ENCODE data around the gene STRADA. TPM values are rescaled to one million over a fixed set of nuclear protein-coding genes. Genes with fewer than 3 reads are reported as not detected.

Gene STRADA
- total RNA-seq, 1 experiment from 2014 or later: 56.3 TPM

GRCh38 chr17:63703556-63704258, 37.9 kb downstream of the STRADA start:
- Histone ChIP-seq H3K27me3 (replicated peaks; ENCODE audit: insufficient read depth, low read depth, low read length, poor library complexity) (no peaks in the 10 kb centered on the region), H3K4me1 (ENCODE audit: insufficient read depth, low read length, poor library complexity, severe bottlenecking) (peaks cover 24% of the 10 kb centered on the region), H3K36me3 (ENCODE audit: insufficient read depth, low read length, poor library complexity, severe bottlenecking) (peaks cover 8% of the 10 kb centered on the region), H3K4me3 (ENCODE audit: low read depth, low read length, poor library complexity, severe bottlenecking) (no peak overlapping the region), H3K9me3 (ENCODE audit: low read depth, low read length, poor library complexity, severe bottlenecking) (no peaks in the 10 kb centered on the region), H3K27ac (ENCODE audit: low read depth, low read length, poor library complexity, severe bottlenecking) (peak overlapping the region; percentile 2)
- intact Hi-C loops (cut with micrococcal nuclease; ENCODE audit: unreplicated experiment): no loop called here
- ChIA-PET POLR2A (ENCODE audit: low non-redundant PET) (no interaction called here), CTCF (interaction anchor here (0.5 kb wide), 1 partner anchor 364 kb away, joined by 3 read pairs; no protein-coding TSS in a partner anchor)
- BruUV-seq (replicated peaks): no TSS peak
- TF ChIP-seq EZH2 (IDR thresholded peaks at IDR 0.05; ENCODE audit: borderline replicate concordance, low read depth, low read length, poor library complexity, severe bottlenecking) (no peak), CTCF (conservative IDR thresholded peaks at IDR 0.05; ENCODE audit: low read depth, low read length) (no peak)
- DNase-seq (ENCODE audit: low spot score): no peak

GRCh38 chr17:63703029-63703428, 38.6 kb downstream of the STRADA start:
- H3K36me3 ChIP-seq (ENCODE audit: insufficient read depth, low read length, poor library complexity, severe bottlenecking): peaks cover 8% of the 10 kb centered on the region
- BruUV-seq (replicated peaks): no TSS peak
- CTCF ChIA-PET: no interaction called here

GRCh38 chr17:63702721-63703015, 38.9 kb downstream of the STRADA start:
- peaks cover 33% of the 10 kb centered on the region for H3K4me1 ChIP-seq (ENCODE audit: insufficient read depth, low read length, poor library complexity, severe bottlenecking)
- H3K27me3 ChIP-seq (replicated peaks; ENCODE audit: insufficient read depth, low read depth, low read length, poor library complexity): no peaks in the 10 kb centered on the region
- ChIA-PET CTCF (no interaction called here), POLR2A (ENCODE audit: low non-redundant PET) (interaction anchor here (0.6 kb wide), 2 partner anchors 11 to 36 kb away, joined by 3 read pairs; no protein-coding TSS in a partner anchor)
- no peak overlapping the region for H3K27ac ChIP-seq (ENCODE audit: low read depth, low read length, poor library complexity, severe bottlenecking)
- peaks cover 8% of the 10 kb centered on the region for H3K36me3 ChIP-seq (ENCODE audit: insufficient read depth, low read length, poor library complexity, severe bottlenecking)
- no peak overlapping the region for H3K4me3 ChIP-seq (ENCODE audit: low read depth, low read length, poor library complexity, severe bottlenecking)
- H3K9me3 ChIP-seq (ENCODE audit: low read depth, low read length, poor library complexity, severe bottlenecking): no peaks in the 10 kb centered on the region
- no peak for TF ChIP-seq CTCF (conservative IDR thresholded peaks at IDR 0.05; ENCODE audit: low read depth, low read length)
- TF ChIP-seq EZH2 (IDR thresholded peaks at IDR 0.05; ENCODE audit: borderline replicate concordance, low read depth, low read length, poor library complexity, severe bottlenecking): no peak
- intact Hi-C loops (cut with micrococcal nuclease; ENCODE audit: unreplicated experiment): no loop called here
- no TSS peak for BruUV-seq (replicated peaks)
- no peak for DNase-seq (ENCODE audit: low spot score)

More at GRCh38 chr17:63703029-63703428, 38.6 kb downstream of the STRADA start:
- Histone ChIP-seq H3K9me3 (ENCODE audit: low read depth, low read length, poor library complexity, severe bottlenecking) (no peaks in the 10 kb centered on the region), H3K4me1 (ENCODE audit: insufficient read depth, low read length, poor library complexity, severe bottlenecking) (peaks cover 30% of the 10 kb centered on the region), H3K27me3 (replicated peaks; ENCODE audit: insufficient read depth, low read depth, low read length, poor library complexity) (no peaks in the 10 kb centered on the region), H3K4me3 (ENCODE audit: low read depth, low read length, poor library complexity, severe bottlenecking) (no peak overlapping the region), H3K27ac (ENCODE audit: low read depth, low read length, poor library complexity, severe bottlenecking) (no peak overlapping the region)
- DNase-seq (ENCODE audit: low spot score): no peak
- TF ChIP-seq CTCF (conservative IDR thresholded peaks at IDR 0.05; ENCODE audit: low read depth, low read length) (no peak), EZH2 (IDR thresholded peaks at IDR 0.05; ENCODE audit: borderline replicate concordance, low read depth, low read length, poor library complexity, severe bottlenecking) (no peak)
- POLR2A ChIA-PET (ENCODE audit: low non-redundant PET): interaction anchor here (0.6 kb wide), 1 partner anchor 37 kb away, joined by 3 read pairs; no protein-coding TSS in a partner anchor
- intact Hi-C loops (cut with micrococcal nuclease; ENCODE audit: unreplicated experiment): no loop called here
